ENCODE data around the gene KBTBD8.

DNA sequence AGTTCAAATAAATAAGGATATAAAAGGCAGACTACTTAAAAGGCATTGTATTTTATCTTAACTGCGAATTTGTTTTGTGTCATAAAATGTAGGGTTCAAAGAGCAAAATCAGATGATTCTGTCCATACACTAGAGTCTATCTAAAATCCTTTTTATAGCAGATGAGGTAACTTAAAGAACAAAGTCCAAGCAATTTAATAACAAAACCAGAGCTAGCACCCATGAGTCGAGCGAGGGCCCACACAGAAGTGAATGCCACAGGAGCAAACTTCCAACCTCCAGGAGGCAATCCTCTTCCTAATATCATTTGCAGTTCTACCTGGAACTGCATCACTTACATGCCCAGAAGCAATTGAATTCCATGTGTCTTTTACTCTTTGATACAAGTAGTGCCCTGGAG, 35.4 kb upstream of the KBTBD8 start:
- no peak for TF ChIP-seq EP300 (IDR thresholded peaks at IDR 0.05)
- TF ChIP-seq, protein P1, sequence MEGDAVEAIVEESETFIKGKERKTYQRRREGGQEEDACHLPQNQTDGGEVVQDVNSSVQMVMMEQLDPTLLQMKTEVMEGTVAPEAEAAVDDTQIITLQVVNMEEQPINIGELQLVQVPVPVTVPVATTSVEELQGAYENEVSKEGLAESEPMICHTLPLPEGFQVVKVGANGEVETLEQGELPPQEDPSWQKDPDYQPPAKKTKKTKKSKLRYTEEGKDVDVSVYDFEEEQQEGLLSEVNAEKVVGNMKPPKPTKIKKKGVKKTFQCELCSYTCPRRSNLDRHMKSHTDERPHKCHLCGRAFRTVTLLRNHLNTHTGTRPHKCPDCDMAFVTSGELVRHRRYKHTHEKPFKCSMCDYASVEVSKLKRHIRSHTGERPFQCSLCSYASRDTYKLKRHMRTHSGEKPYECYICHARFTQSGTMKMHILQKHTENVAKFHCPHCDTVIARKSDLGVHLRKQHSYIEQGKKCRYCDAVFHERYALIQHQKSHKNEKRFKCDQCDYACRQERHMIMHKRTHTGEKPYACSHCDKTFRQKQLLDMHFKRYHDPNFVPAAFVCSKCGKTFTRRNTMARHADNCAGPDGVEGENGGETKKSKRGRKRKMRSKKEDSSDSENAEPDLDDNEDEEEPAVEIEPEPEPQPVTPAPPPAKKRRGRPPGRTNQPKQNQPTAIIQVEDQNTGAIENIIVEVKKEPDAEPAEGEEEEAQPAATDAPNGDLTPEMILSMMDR (IDR thresholded peaks at IDR 0.05): no peak
- no peak for TF ChIP-seq POLR2AphosphoS5 (IDR thresholded peaks at IDR 0.05)

All from esophagus muscularis mucosa (tissue), 4 donors.